ENCODE results near the gene ID3. TPM values are rescaled to one million over a fixed set of nuclear protein-coding genes. Genes with fewer than 3 reads are reported as not detected.

ID3 gene
- total and polyA plus RNA-seq, 2 of the 8 experiments (the other 6 are each of a cell fraction or from before 2014, with no cell fraction given), result 240 to 304 TPM

DNA sequence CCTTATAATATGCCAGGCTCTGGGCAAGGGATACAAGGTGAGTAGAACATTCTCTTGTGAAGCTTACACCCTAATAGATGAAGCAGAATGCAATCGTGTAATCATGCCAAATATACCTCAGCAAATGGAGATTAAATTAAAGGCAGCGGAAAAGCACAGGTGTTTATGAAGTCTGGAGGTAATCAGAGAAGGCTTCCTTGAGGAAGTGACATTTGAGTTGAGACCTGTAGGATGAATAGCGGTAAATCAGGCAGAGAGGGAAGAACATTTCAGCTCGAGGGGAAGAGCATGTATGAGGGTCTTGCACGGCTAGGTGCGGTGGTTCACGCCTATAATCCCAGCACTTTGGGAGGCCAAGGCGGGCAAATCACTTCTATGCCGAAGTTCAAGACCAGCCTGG lies 41.7 kb downstream of the ID3 start (continued):
- TF ChIP-seq CHD2 (IDR thresholded peaks at IDR 0.05; ENCODE audit: low read length) (no peak), TBP (IDR thresholded peaks at IDR 0.05; ENCODE audit: low read depth, low read length) (no peak)

Data from H1 (cell line).